Adipocyte (in vitro differentiated cells): Measurements from ENCODE around the gene TIGAR.
A peak's percentile ranks its signal among the peaks of the same experiment; 100 is the strongest.

Experiments used
- DNase-seq: peaks from one replicate; pipeline ENCODE4 v3.0.0-alpha.2; 2015; ENCODE audit warnings: low read depth
- H3K27me3 ChIP-seq: replicated peaks from 2 replicates; pipeline ENCODE4 v1.7.0; 2013; ENCODE audit warnings: mild to moderate bottlenecking, low read length, moderate library complexity; ENCODE audit not compliant: control insufficient read depth, insufficient read depth
- H3K36me3 ChIP-seq: 2 replicates; pipeline ENCODE4 v1.7.0; 2013; ENCODE audit warnings: low read length, mild to moderate bottlenecking, moderate library complexity; ENCODE audit not compliant: control insufficient read depth, insufficient read depth, severe bottlenecking
- H3K4me1 ChIP-seq: 2 replicates; pipeline ENCODE4 v1.7.0; 2013; ENCODE audit warnings: mild to moderate bottlenecking, low read length, moderate library complexity; ENCODE audit not compliant: control insufficient read depth, insufficient read depth
- H3K4me3 ChIP-seq: 2 replicates; pipeline ENCODE4 v1.7.0; 2013; ENCODE audit warnings: mild to moderate bottlenecking, low read length, moderate library complexity
- H3K9ac ChIP-seq: 2 replicates; pipeline ENCODE4 v1.7.0; 2013; ENCODE audit warnings: mild to moderate bottlenecking, low read length, moderate library complexity
- H3K9me3 ChIP-seq: 2 replicates; pipeline ENCODE4 v1.7.0; 2013; ENCODE audit warnings: mild to moderate bottlenecking, low read length, moderate library complexity; ENCODE audit not compliant: control insufficient read depth

Gene TIGAR

DNA sequence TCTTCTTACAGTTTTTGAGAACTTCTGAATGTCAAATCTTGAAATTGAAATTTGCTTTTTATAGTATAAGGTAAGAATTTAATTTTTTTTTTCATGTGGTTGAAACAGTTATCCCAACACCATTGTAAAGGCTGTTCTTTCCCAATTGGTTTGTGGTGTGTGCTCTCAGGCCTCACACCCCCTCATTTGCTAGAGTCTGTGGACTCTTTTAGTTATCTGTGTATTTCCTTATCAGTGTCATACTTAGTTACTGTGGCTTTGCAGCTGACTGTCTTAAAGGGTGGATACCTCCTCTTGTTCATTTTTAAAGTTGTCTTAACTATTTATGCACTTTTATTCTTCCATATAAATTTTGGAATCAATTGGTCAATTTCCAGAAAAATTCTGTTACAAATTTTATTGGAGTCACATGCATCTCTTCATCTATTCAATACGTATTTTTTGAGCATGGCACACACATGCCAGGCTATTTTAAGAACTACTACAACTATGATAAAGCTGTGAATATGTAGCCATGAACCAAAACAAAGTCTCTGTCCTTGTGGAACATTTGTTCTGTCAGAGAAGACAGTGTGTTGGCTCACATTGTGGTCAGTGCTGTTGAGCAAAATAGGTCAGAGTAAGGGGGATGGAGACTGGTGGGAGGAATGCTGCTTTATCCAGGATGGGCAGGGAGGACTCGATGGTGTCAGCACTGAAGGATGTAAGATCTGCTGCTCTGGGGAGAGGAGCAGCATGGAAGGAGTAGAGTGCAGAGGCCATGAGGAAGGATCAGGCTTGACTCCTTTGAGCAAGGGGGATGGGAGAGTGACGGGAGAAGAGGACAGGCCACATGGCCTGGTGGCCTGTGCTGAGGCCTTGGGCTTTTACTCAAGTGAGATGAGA, 34.4 kb downstream of the TIGAR start:
- no peak overlapping the region for H3K4me3 ChIP-seq
- DNase-seq: no peak
- no peaks in the 10 kb centered on the region for H3K4me1 ChIP-seq
- H3K9me3 ChIP-seq: peaks cover 11% of the 10 kb centered on the region
- peaks cover 26% of the 10 kb centered on the region for H3K36me3 ChIP-seq
- no peak overlapping the region for H3K9ac ChIP-seq
- no peaks in the 10 kb centered on the region for H3K27me3 ChIP-seq

DNA sequence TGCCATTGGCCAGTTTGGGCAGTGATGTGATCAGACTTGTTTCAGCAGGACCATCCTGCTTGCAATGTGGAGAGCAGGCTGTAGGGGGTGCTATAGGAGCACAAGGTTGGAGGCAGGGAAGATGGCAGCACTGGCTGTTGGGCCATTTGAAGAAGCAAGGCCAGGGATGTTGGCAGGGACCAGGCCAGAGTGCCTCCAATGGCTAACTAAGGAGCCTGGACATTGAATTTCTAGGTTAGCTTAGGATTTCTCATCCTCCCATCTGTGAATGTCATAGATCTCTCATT, 35.0 kb downstream of the TIGAR start:
- Histone ChIP-seq H3K27me3 (no peaks in the 10 kb centered on the region), H3K9me3 (peaks cover 11% of the 10 kb centered on the region), H3K4me3 (no peak overlapping the region), H3K36me3 (peaks cover 24% of the 10 kb centered on the region), H3K4me1 (no peaks in the 10 kb centered on the region), H3K9ac (no peak overlapping the region)
- DNase-seq: peak; percentile 4

DNA sequence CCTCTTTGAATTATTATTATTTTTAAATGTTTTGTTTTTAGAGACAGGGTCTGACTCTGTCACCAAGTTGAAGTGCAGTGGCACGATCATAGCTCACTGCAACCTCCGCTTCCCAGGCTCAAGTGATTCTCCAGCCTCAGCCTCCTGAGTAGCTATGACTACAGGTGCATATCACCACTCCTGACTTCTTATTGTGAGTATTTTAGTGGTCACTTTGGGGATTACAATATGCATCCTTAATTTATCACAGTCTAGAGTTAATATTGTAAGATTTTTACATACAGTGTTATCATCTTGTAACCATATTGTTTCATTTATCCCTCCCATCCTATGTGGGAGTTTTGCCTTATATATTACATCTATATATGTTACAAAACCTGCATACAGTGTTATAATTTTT, 45.1 kb downstream of the TIGAR start:
- no peaks in the 10 kb centered on the region for H3K36me3 ChIP-seq
- H3K4me3 ChIP-seq: no peak overlapping the region
- H3K27me3 ChIP-seq: peaks cover 6% of the 10 kb centered on the region
- DNase-seq: no peak
- no peak overlapping the region for H3K9ac ChIP-seq
- H3K9me3 ChIP-seq: no peaks in the 10 kb centered on the region
- no peaks in the 10 kb centered on the region for H3K4me1 ChIP-seq

DNA sequence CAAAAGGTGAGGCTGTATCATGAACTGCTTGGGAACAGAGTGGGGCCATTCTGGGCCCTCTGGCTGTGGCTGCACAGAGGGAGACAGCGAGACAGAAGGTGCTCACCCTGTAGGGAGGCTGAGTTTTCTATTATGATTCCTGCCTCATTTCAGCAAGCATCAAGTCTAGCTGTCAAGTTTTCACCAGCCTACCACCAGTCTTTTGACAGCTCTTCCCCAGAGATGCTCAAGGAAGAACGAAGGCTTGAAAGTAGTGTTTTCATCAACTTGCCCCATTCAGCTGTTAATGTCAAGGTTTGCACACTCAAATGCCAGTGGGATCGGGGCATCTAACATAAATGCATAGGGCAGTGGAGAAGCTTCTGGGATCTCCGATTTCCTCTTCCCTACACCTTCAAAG, 48.5 kb downstream of the TIGAR start:
- no peaks in the 10 kb centered on the region for H3K36me3 ChIP-seq
- peaks cover 6% of the 10 kb centered on the region for H3K27me3 ChIP-seq
- no peak overlapping the region for H3K9ac ChIP-seq
- H3K9me3 ChIP-seq: no peaks in the 10 kb centered on the region
- DNase-seq: no peak
- no peak overlapping the region for H3K4me3 ChIP-seq
- no peaks in the 10 kb centered on the region for H3K4me1 ChIP-seq

- Histone ChIP-seq H3K4me3 (no peak overlapping the region), H3K27me3 (peaks cover 11% of the 10 kb centered on the region)
- DNase-seq: no peak
Observed at GRCh38 chr12:4370265-4370664, 49.3 kb downstream of the TIGAR start.

DNA sequence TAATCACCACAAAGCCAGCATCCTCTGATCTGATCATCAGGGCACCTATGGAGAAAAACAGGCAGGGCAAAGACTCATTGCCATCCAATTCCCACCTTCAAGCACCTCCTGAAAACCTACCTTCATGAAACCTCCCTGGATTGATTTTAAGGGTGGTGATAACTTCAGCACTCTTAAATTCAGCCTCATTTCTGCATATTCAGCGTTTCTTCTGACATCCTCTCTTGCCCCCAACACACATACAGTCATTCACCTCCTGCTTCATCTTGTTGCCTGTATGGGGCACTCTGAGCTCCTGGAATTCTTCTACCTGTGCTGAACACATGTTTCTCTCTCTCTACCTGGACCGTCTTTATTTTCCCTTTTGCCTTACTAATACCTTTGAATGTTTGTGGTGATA, 51.6 kb downstream of the TIGAR start:
- H3K27me3 ChIP-seq: peaks cover 20% of the 10 kb centered on the region
- no peak overlapping the region for H3K4me3 ChIP-seq
- H3K9me3 ChIP-seq: no peaks in the 10 kb centered on the region
- no peaks in the 10 kb centered on the region for H3K36me3 ChIP-seq
- no peak overlapping the region for H3K9ac ChIP-seq
- H3K4me1 ChIP-seq: no peaks in the 10 kb centered on the region
- no peak for DNase-seq

More at GRCh38 chr12:4370265-4370664, 49.3 kb downstream of the TIGAR start:
- H3K9ac ChIP-seq: no peak overlapping the region
- H3K9me3 ChIP-seq: no peaks in the 10 kb centered on the region
- no peaks in the 10 kb centered on the region for H3K4me1 ChIP-seq
- H3K36me3 ChIP-seq: no peaks in the 10 kb centered on the region

DNA sequence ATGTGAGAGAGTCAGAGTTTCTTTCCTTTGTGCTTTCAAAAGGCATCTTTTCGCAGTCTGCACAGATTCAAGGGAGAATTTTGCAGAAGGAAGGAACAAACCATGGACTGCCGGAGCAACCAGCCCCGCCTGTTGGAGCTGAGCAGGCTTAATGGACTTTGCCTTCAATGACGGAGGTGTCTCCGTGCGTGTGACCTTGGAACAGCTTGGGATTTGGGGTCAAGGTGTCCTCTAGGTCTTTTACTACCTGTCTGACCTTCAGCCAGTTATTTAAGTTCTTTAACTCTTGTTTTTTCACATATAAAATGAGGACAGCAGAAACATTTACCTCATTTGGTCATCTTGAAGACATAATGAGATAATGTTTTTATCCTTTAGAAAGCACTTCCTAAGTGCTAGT, 54.4 kb downstream of the TIGAR start:
- Histone ChIP-seq H3K4me1 (no peaks in the 10 kb centered on the region), H3K9ac (no peak overlapping the region), H3K27me3 (peaks cover 38% of the 10 kb centered on the region)

DNA sequence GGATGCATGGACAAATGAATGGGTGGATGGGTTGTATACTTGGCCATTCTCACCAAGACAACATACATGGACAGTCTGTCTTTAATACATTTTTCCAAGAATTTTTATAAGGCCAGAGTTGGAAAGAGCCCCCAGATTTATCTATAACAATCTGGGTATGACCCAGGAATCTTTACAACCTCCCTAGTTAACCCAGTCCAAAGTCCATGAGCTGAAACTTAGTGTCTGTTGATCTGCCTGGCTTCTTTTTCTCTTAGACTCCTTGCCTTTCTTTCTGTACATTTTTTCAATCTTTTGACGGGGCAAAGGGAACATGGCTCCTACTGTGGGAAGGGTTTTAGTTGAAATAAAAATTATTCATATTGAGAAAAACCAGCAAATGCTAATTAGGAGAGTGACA, 57.8 kb downstream of the TIGAR start:
- Histone ChIP-seq H3K36me3 (no peaks in the 10 kb centered on the region), H3K9ac (no peak overlapping the region), H3K4me3 (no peak overlapping the region), H3K27me3 (peaks cover 39% of the 10 kb centered on the region), H3K9me3 (no peaks in the 10 kb centered on the region), H3K4me1 (no peaks in the 10 kb centered on the region)
- no peak for DNase-seq

More for the DNA sequence above, 54.4 kb downstream of the TIGAR start:
- no peak overlapping the region for H3K4me3 ChIP-seq
- DNase-seq: no peak
- H3K9me3 ChIP-seq: no peaks in the 10 kb centered on the region
- no peaks in the 10 kb centered on the region for H3K36me3 ChIP-seq

GRCh38 chr12:4379405-4379804, 58.4 kb downstream of the TIGAR start, which contains the start of gene FGF23:
Gene FGF23 (minus strand): TSS chr12:4379712. CDS start chr12:4379582, 130 bp downstream.
- Histone ChIP-seq H3K9me3 (no peaks in the 10 kb centered on the region), H3K4me1 (no peaks in the 10 kb centered on the region), H3K9ac (no peak within 1 kb of the TSS), H3K36me3 (no peaks in the 10 kb centered on the region), H3K4me3 (no peak within 1 kb of the TSS), H3K27me3 (peaks cover 39% of the 10 kb centered on the region)
- DNase-seq: no peak

GRCh38 chr12:4380332-4380731, 59.3 kb downstream of the TIGAR start:
- no peak overlapping the region for H3K9ac ChIP-seq
- H3K36me3 ChIP-seq: no peaks in the 10 kb centered on the region
- DNase-seq: no peak
- peaks cover 33% of the 10 kb centered on the region for H3K27me3 ChIP-seq
- H3K4me3 ChIP-seq: no peak overlapping the region
- no peaks in the 10 kb centered on the region for H3K9me3 ChIP-seq
- no peaks in the 10 kb centered on the region for H3K4me1 ChIP-seq

GRCh38 chr12:4383304-4383865, 62.4 kb downstream of the TIGAR start:
- H3K4me1 ChIP-seq: no peaks in the 10 kb centered on the region
- no peak overlapping the region for H3K4me3 ChIP-seq
- H3K27me3 ChIP-seq: peaks cover 30% of the 10 kb centered on the region
- no peak for DNase-seq
- no peaks in the 10 kb centered on the region for H3K36me3 ChIP-seq
- H3K9ac ChIP-seq: no peak overlapping the region
- no peaks in the 10 kb centered on the region for H3K9me3 ChIP-seq
